SK-N-MC (cell line): ENCODE results near the gene ADH1B.

Source experiments
- EZH2 ChIP-seq: fragments of 200-600 bp; sonication (generic); IDR thresholded peaks from one replicate; pipeline ENCODE4 v1.6.1; 2017; ENCODE audit warnings: antibody characterized with exemption
- POLR2AphosphoS5 ChIP-seq: IDR thresholded peaks from 2 replicates; pipeline ENCODE4 v1.6.1; 2012; ENCODE audit warnings: mild to moderate bottlenecking, low read depth, low read length, borderline replicate concordance

DNA sequence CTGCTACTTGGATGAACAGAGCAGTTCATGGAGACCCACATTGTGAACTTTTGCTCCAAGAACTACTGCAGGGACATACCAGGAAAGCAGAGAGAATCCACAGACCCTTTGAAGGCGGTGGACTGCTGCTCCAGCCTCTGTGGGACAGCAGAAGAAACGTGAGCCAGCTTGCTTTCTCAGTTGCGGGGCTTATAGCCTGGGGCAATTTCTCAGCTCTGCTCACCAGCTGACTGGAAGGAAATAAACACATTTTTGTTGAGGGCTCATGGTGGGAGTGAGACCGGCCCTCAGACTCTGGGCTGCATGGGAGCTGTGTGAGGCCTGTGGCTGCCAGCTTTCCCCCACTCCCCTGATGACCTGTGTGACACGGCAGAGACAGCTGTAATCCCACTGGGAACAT is 27.8 kb downstream of the ADH1B start:
- TF ChIP-seq EZH2 (no peak), POLR2AphosphoS5 (no peak)
